Neural cell (in vitro differentiated cells): ENCODE measurements around the gene LSAMP. TPM values are rescaled to one million over a fixed set of nuclear protein-coding genes. Genes with fewer than 3 reads are reported as not detected.

Experiments used
- H2AFZ ChIP-seq: fragments of 200-600, 300-800 bp; sonication (generic), shearing (Covaris generic); 2 replicates; pipeline ENCODE4 v1.6.0; 2014; ENCODE audit warnings: low read depth, mild to moderate bottlenecking, antibody characterized with exemption, low read length, moderate library complexity
- H3F3A ChIP-seq: fragments of 200-600 bp; shearing (Covaris generic); 2 replicates; pipeline ENCODE4 v1.6.1; 2016; ENCODE audit warnings: mild to moderate bottlenecking, moderate library complexity, mixed read lengths, antibody characterized with exemption, low read length; ENCODE audit not compliant: insufficient read depth, poor library complexity, severe bottlenecking
- H3K27ac ChIP-seq: fragments of 200-600, 300-800 bp; sonication (generic), shearing (Covaris generic); 2 replicates; pipeline ENCODE4 v1.5.1; 2014; ENCODE audit warnings: mild to moderate bottlenecking, low read length, moderate library complexity
- H3K27me3 ChIP-seq: fragments of 300-800, 200-600 bp; sonication (generic), shearing (Covaris generic); 2 replicates; pipeline ENCODE4 v1.6.0; 2014; ENCODE audit warnings: mild to moderate bottlenecking, low read depth, low read length, moderate library complexity; ENCODE audit not compliant: insufficient read depth
- H3K36me3 ChIP-seq: fragments of 300-800, 200-600 bp; sonication (generic), shearing (Covaris generic); 2 replicates; pipeline ENCODE4 v1.5.1; 2014; ENCODE audit warnings: mild to moderate bottlenecking, antibody characterized with exemption, low read length, moderate library complexity; ENCODE audit not compliant: insufficient read depth
- H3K4me2 ChIP-seq: fragments of 300-800, 200-600 bp; sonication (generic), shearing (Covaris generic); 2 replicates; pipeline ENCODE4 v1.6.0; 2014; ENCODE audit warnings: mild to moderate bottlenecking, low read length
- H3K4me3 ChIP-seq: fragments of 300-800, 200-600 bp; sonication (generic), shearing (Covaris generic); 2 replicates; pipeline ENCODE4 v1.5.1; 2014; ENCODE audit warnings: mild to moderate bottlenecking, low read length, moderate library complexity
- H3K79me2 ChIP-seq: fragments of 200-600 bp; shearing (Covaris generic); replicated peaks from 2 replicates; pipeline ENCODE4 v1.6.0; 2014; ENCODE audit warnings: mild to moderate bottlenecking, low read length, moderate library complexity; ENCODE audit not compliant: insufficient read depth
- H3K9ac ChIP-seq: fragments of 300-800, 200-600 bp; sonication (generic), shearing (Covaris generic); 2 replicates; pipeline ENCODE4 v1.6.1; 2016; ENCODE audit warnings: mild to moderate bottlenecking, low read length, mixed read lengths
- H3K9me2 ChIP-seq: fragments of 200-600 bp; shearing (Covaris generic); 2 replicates; pipeline ENCODE4 v1.6.1; 2016; ENCODE audit warnings: mild to moderate bottlenecking, low read length, mixed read lengths; ENCODE audit not compliant: insufficient read depth
- H3K9me3 ChIP-seq: fragments of 200-600, 300-800 bp; sonication (generic), shearing (Covaris generic); 2 replicates; pipeline ENCODE4 v1.6.1; 2016; ENCODE audit warnings: mild to moderate bottlenecking, mixed run types, low read length, moderate library complexity, mixed read lengths
- H4K20me1 ChIP-seq: fragments of 200-600 bp; shearing (Covaris generic); 2 replicates; pipeline ENCODE4 v1.6.1; 2016; ENCODE audit warnings: mild to moderate bottlenecking, mixed run types; ENCODE audit not compliant: insufficient read depth
- EP300 ChIP-seq: fragments of 450-650 bp; conservative IDR thresholded peaks from 2 replicates; pipeline ENCODE4 v1.6.1; 2014; ENCODE audit warnings: antibody characterized with exemption, mild to moderate bottlenecking, moderate library complexity; ENCODE audit not compliant: poor library complexity, severe bottlenecking
- EZH2 ChIP-seq: fragments of 200-600, 300-800 bp; shearing (Covaris generic), sonication (generic); IDR thresholded peaks from 2 replicates; pipeline ENCODE4 v1.6.1; 2014; ENCODE audit warnings: antibody characterized with exemption, low read length, borderline replicate concordance, mild to moderate bottlenecking; ENCODE audit not compliant: insufficient read depth, poor library complexity, severe bottlenecking
- MXI1 ChIP-seq: fragments of 450-650 bp; conservative IDR thresholded peaks from 2 replicates; pipeline ENCODE4 v1.6.1; 2014; ENCODE audit warnings: antibody characterized with exemption, mild to moderate bottlenecking; ENCODE audit not compliant: poor library complexity, severe bottlenecking
- POLR2AphosphoS5 ChIP-seq: IDR thresholded peaks from 2 replicates; pipeline ENCODE4 v1.6.1; 2012
- RAD21 ChIP-seq: fragments of 450-650 bp; conservative IDR thresholded peaks from 2 replicates; pipeline ENCODE4 v1.6.1; 2014; ENCODE audit warnings: antibody characterized with exemption, mild to moderate bottlenecking, moderate library complexity
- REST ChIP-seq: IDR thresholded peaks from 2 replicates; pipeline ENCODE4 v1.6.1; 2012; ENCODE audit warnings: borderline replicate concordance
- SMC3 ChIP-seq: fragments of 450-650 bp; conservative IDR thresholded peaks from 2 replicates; pipeline ENCODE4 v1.6.1; 2014; ENCODE audit warnings: antibody characterized with exemption, mild to moderate bottlenecking, moderate library complexity; ENCODE audit not compliant: poor library complexity
- TAF1 ChIP-seq: IDR thresholded peaks from 2 replicates; pipeline ENCODE4 v1.6.1; 2012; ENCODE audit warnings: low read depth
- polyA plus RNA-seq: library from polyadenylated mRNA; depleted of rRNA; stranded (reverse); fragments of >200 nt; gene quantifications from 2 replicates; pipeline ENCODE4 v1.2.3, GENCODE V29; 2014
- TF ChIP-seq, protein P1 (sequence below): fragments of 450-650 bp; IDR thresholded peaks from 2 replicates; pipeline ENCODE4 v1.5.1; 2014; ENCODE audit warnings: antibody characterized with exemption, mild to moderate bottlenecking, moderate library complexity; ENCODE audit not compliant: poor library complexity, severe bottlenecking

The LSAMP gene
- polyA plus RNA-seq, 1 donor from 2014 or later, result 93.6 TPM

GRCh38 chr3:116423945-116424344 is 21.3 kb downstream of the LSAMP start:
- Histone ChIP-seq H3K79me2 (peaks cover 6% of the 10 kb centered on the region), H3K4me3 (no peak overlapping the region), H3K9me2 (no peaks in the 10 kb centered on the region), H3K27ac (no peak overlapping the region), H3K36me3 (no peaks in the 10 kb centered on the region), H3K9me3 (peaks cover 5% of the 10 kb centered on the region), H3K27me3 (no peaks in the 10 kb centered on the region), H3F3A (no peaks in the 10 kb centered on the region), H2AFZ (no peak overlapping the region), H3K4me2 (no peak overlapping the region), H4K20me1 (no peaks in the 10 kb centered on the region), H3K9ac (no peak overlapping the region)
- TF ChIP-seq SMC3, result no peak
- TF ChIP-seq EZH2, result no peak
- TF ChIP-seq, protein P1, sequence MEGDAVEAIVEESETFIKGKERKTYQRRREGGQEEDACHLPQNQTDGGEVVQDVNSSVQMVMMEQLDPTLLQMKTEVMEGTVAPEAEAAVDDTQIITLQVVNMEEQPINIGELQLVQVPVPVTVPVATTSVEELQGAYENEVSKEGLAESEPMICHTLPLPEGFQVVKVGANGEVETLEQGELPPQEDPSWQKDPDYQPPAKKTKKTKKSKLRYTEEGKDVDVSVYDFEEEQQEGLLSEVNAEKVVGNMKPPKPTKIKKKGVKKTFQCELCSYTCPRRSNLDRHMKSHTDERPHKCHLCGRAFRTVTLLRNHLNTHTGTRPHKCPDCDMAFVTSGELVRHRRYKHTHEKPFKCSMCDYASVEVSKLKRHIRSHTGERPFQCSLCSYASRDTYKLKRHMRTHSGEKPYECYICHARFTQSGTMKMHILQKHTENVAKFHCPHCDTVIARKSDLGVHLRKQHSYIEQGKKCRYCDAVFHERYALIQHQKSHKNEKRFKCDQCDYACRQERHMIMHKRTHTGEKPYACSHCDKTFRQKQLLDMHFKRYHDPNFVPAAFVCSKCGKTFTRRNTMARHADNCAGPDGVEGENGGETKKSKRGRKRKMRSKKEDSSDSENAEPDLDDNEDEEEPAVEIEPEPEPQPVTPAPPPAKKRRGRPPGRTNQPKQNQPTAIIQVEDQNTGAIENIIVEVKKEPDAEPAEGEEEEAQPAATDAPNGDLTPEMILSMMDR, result no peak
- no peak for TF ChIP-seq REST
- TF ChIP-seq POLR2AphosphoS5, result no peak
- no peak for TF ChIP-seq TAF1
- no peak for TF ChIP-seq MXI1
- TF ChIP-seq EP300, result no peak
- TF ChIP-seq RAD21, result no peak

- no peak overlapping the region for H2AFZ ChIP-seq
- peaks cover 6% of the 10 kb centered on the region for H3K79me2 ChIP-seq
- no peak overlapping the region for H3K4me3 ChIP-seq
Observed at GRCh38 chr3:116423374-116423773, 21.9 kb downstream of the LSAMP start.

More at GRCh38 chr3:116423374-116423773, 21.9 kb downstream of the LSAMP start:
- Histone ChIP-seq H3K9me3 (peaks cover 5% of the 10 kb centered on the region), H3K27me3 (no peaks in the 10 kb centered on the region), H3K9ac (no peak overlapping the region), H3K36me3 (no peaks in the 10 kb centered on the region), H3K4me2 (no peak overlapping the region), H4K20me1 (no peaks in the 10 kb centered on the region), H3F3A (no peaks in the 10 kb centered on the region), H3K27ac (no peak overlapping the region), H3K9me2 (no peaks in the 10 kb centered on the region)
- TF ChIP-seq REST, result no peak
- no peak for TF ChIP-seq RAD21
- no peak for TF ChIP-seq EZH2
- no peak for TF ChIP-seq MXI1
- TF ChIP-seq SMC3, result no peak
- no peak for TF ChIP-seq TAF1
- TF ChIP-seq EP300, result no peak
- TF ChIP-seq, protein P1, result no peak
